ENCODE data around the gene DGKZ. TPM values are rescaled to one million over a fixed set of nuclear protein-coding genes. Genes with fewer than 3 reads are reported as not detected.

The DGKZ gene
- total RNA-seq, 1 experiment from 2014 or later: 59.3 TPM

DNA sequence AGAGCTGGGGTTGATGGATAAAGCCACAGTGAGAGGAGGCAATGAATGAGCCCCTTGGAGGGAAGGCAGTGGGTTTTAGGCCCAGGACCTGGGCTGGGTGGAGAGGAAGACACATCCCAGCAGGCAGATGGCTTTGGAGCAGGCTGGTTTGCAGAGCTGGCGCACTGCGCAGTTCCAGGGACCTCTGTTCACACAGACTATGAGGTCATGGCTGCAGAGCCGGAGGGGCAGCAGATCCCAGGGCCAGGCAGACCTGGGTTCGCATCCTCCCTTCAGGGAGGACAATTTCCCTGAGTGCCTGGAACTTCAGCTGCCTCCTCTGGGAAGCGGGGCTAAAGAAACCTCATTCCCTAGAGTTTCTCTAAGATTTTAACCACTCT lies 28.2 kb upstream of the DGKZ start:
- no peaks in the 10 kb centered on the region for H3K9me3 ChIP-seq

DNA sequence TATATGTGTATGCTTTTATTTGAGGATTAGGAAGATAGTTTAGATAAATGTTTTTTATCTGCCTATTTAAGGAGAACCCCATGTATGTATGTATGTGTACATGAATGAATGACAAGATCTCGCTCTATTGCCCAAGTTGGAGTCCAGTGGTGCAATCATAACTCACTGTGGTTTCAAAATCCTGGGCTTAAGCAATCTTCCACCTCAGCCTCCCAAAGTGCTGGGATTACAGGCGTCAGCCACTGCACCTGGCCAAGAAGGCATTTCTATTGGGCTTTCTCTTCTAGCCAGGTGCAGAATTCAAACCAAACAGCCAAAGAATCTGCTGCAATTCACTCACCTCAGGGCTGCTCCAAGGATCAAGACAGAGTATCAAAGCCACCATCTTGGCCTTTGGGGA lies 25.5 kb upstream of the DGKZ start:
- Mint-ChIP-seq H3K4me3 (ENCODE audit: unreplicated experiment) (no peak overlapping the region), H3K4me1 (ENCODE audit: low read depth, unreplicated experiment) (no peaks in the 10 kb centered on the region), H3K27me3 (ENCODE audit: insufficient read depth, unreplicated experiment) (peaks cover 4% of the 10 kb centered on the region), H3K36me3 (ENCODE audit: insufficient read depth, unreplicated experiment) (peaks cover 16% of the 10 kb centered on the region), H3K9me3 (ENCODE audit: unreplicated experiment) (no peaks in the 10 kb centered on the region), H3K27ac (ENCODE audit: unreplicated experiment) (no peak overlapping the region)
- Histone ChIP-seq H3K9me3 (no peaks in the 10 kb centered on the region), H3K4me1 (no peaks in the 10 kb centered on the region), H3K4me3 (ENCODE audit: low read depth, low read length) (no peak overlapping the region), H3K36me3 (ENCODE audit: control insufficient read depth, insufficient read depth, low read length) (peaks cover 3% of the 10 kb centered on the region), H3K27me3 (replicated peaks; ENCODE audit: control insufficient read depth, insufficient read depth, low read length) (no peaks in the 10 kb centered on the region)
- intact Hi-C loops (cut with micrococcal nuclease; ENCODE audit: unreplicated experiment): no loop called here
- DNase-seq: peak in 1 of 2 experiments; percentile 30
- ChIA-PET CTCF (no interaction called here), POLR2A (no interaction called here)
- no TSS peak for BruUV-seq (replicated peaks)
- TF ChIP-seq, protein P1, sequence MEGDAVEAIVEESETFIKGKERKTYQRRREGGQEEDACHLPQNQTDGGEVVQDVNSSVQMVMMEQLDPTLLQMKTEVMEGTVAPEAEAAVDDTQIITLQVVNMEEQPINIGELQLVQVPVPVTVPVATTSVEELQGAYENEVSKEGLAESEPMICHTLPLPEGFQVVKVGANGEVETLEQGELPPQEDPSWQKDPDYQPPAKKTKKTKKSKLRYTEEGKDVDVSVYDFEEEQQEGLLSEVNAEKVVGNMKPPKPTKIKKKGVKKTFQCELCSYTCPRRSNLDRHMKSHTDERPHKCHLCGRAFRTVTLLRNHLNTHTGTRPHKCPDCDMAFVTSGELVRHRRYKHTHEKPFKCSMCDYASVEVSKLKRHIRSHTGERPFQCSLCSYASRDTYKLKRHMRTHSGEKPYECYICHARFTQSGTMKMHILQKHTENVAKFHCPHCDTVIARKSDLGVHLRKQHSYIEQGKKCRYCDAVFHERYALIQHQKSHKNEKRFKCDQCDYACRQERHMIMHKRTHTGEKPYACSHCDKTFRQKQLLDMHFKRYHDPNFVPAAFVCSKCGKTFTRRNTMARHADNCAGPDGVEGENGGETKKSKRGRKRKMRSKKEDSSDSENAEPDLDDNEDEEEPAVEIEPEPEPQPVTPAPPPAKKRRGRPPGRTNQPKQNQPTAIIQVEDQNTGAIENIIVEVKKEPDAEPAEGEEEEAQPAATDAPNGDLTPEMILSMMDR (IDR thresholded peaks at IDR 0.05; ENCODE audit: insufficient read depth in 1 of 2, low read depth in 1 of 2, low read length in 1 of 2, severe bottlenecking in 1 of 2, unreplicated experiment in 1 of 2): no peak

More for the DNA sequence above, 28.2 kb upstream of the DGKZ start:
- CTCF ChIA-PET: interaction anchor here (12.6 kb wide), 1 partner anchor 78 kb away, joined by 181 read pairs; no protein-coding TSS in a partner anchor
- H3K4me1 Mint-ChIP-seq (ENCODE audit: low read depth, unreplicated experiment): no peaks in the 10 kb centered on the region
- H3K36me3 Mint-ChIP-seq (ENCODE audit: insufficient read depth, unreplicated experiment): peaks cover 29% of the 10 kb centered on the region
- TF ChIP-seq, protein P1 (IDR thresholded peaks at IDR 0.05; ENCODE audit: insufficient read depth in 1 of 2, low read depth in 1 of 2, low read length in 1 of 2, severe bottlenecking in 1 of 2, unreplicated experiment in 1 of 2): no peak
- intact Hi-C loops (cut with micrococcal nuclease; ENCODE audit: unreplicated experiment): loop anchor here (10.0 kb wide), 1 partner anchor 194 kb away; the partner anchor contains the start of gene PHF21A
- DNase-seq: no peak
- Histone ChIP-seq H3K4me1 (no peaks in the 10 kb centered on the region), H3K36me3 (ENCODE audit: control insufficient read depth, insufficient read depth, low read length) (peaks cover 6% of the 10 kb centered on the region), H3K27me3 (replicated peaks; ENCODE audit: control insufficient read depth, insufficient read depth, low read length) (no peaks in the 10 kb centered on the region), H3K4me3 (ENCODE audit: low read depth, low read length) (no peak overlapping the region)
- H3K27me3 Mint-ChIP-seq (ENCODE audit: insufficient read depth, unreplicated experiment): no peaks in the 10 kb centered on the region
- no TSS peak for BruUV-seq (replicated peaks)
- POLR2A ChIA-PET: no interaction called here
- no peak overlapping the region for H3K4me3 Mint-ChIP-seq (ENCODE audit: unreplicated experiment)
- no peaks in the 10 kb centered on the region for H3K9me3 Mint-ChIP-seq (ENCODE audit: unreplicated experiment)
- no peak overlapping the region for H3K27ac Mint-ChIP-seq (ENCODE audit: unreplicated experiment)

DNA sequence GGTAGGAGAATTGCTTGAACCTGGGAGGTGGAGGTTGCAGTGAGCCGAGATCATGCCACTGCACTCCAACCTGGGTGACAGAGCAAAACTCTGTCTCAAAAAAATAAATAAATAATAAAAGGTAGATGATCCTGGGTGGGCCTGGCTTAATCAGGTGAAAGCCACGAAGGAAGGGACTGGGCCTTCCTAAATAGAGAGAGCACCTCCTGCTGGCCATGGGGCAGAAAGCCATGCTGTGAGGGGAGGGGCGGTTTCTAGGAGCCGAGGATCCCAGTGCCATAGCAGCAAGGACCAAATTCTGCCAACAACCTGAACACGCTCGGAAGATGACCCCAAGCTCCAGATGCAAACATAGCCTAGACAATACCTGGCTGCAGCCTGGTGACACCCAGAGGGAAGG lies 24.5 kb upstream of the DGKZ start:
- Mint-ChIP-seq H3K4me3 (ENCODE audit: unreplicated experiment) (no peak overlapping the region), H3K4me1 (ENCODE audit: low read depth, unreplicated experiment) (no peaks in the 10 kb centered on the region), H3K27me3 (ENCODE audit: insufficient read depth, unreplicated experiment) (peaks cover 6% of the 10 kb centered on the region), H3K27ac (ENCODE audit: unreplicated experiment) (no peak overlapping the region), H3K9me3 (ENCODE audit: unreplicated experiment) (no peaks in the 10 kb centered on the region), H3K36me3 (ENCODE audit: insufficient read depth, unreplicated experiment) (peaks cover 16% of the 10 kb centered on the region)
- CTCF ChIA-PET: interaction anchor here (0.7 kb wide), 1 partner anchor 12 kb away, joined by 3 read pairs; no protein-coding TSS in a partner anchor
- Histone ChIP-seq H3K9me3 (no peaks in the 10 kb centered on the region), H3K4me3 (ENCODE audit: low read depth, low read length) (no peak overlapping the region), H3K36me3 (ENCODE audit: control insufficient read depth, insufficient read depth, low read length) (peaks cover 2% of the 10 kb centered on the region), H3K4me1 (no peaks in the 10 kb centered on the region), H3K27me3 (replicated peaks; ENCODE audit: control insufficient read depth, insufficient read depth, low read length) (no peaks in the 10 kb centered on the region)
- POLR2A ChIA-PET: no interaction called here
- TF ChIP-seq, protein P1 (IDR thresholded peaks at IDR 0.05; ENCODE audit: insufficient read depth in 1 of 2, low read depth in 1 of 2, low read length in 1 of 2, severe bottlenecking in 1 of 2, unreplicated experiment in 1 of 2): peak in 1 of 2 experiments; percentile 36
- no TSS peak for BruUV-seq (replicated peaks)
- intact Hi-C loops (cut with micrococcal nuclease; ENCODE audit: unreplicated experiment): no loop called here
- DNase-seq: peak in 1 of 2 experiments; percentile 29
